Measurements from ENCODE around the gene TCEA2.

The TCEA2 gene

GRCh38 chr20:64062276-64062595 lies 762 bp upstream of the TCEA2 start:
- TF ChIP-seq, protein P1, sequence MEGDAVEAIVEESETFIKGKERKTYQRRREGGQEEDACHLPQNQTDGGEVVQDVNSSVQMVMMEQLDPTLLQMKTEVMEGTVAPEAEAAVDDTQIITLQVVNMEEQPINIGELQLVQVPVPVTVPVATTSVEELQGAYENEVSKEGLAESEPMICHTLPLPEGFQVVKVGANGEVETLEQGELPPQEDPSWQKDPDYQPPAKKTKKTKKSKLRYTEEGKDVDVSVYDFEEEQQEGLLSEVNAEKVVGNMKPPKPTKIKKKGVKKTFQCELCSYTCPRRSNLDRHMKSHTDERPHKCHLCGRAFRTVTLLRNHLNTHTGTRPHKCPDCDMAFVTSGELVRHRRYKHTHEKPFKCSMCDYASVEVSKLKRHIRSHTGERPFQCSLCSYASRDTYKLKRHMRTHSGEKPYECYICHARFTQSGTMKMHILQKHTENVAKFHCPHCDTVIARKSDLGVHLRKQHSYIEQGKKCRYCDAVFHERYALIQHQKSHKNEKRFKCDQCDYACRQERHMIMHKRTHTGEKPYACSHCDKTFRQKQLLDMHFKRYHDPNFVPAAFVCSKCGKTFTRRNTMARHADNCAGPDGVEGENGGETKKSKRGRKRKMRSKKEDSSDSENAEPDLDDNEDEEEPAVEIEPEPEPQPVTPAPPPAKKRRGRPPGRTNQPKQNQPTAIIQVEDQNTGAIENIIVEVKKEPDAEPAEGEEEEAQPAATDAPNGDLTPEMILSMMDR (IDR thresholded peaks at IDR 0.05; ENCODE audit: low read depth, low read length) = no peak
- DNase-seq (ENCODE audit: low read depth in 2 of 2) = no peak
- peak overlapping the region; percentile 53 to 60 for H3K4me3 ChIP-seq (replicated peaks in 1 of 2; ENCODE audit: low read depth in 2 of 2, low read length in 2 of 2)

GRCh38 chr20:64063389-64064144 lies 569 bp downstream of the TCEA2 start:
- H3K4me3 ChIP-seq (replicated peaks in 1 of 2; ENCODE audit: low read depth in 2 of 2, low read length in 2 of 2) = peak overlapping the region; percentile 84 to 96
- TF ChIP-seq, protein P1 (IDR thresholded peaks at IDR 0.05; ENCODE audit: low read depth, low read length) = no peak
- DNase-seq (ENCODE audit: low read depth in 2 of 2) = no peak

DNA sequence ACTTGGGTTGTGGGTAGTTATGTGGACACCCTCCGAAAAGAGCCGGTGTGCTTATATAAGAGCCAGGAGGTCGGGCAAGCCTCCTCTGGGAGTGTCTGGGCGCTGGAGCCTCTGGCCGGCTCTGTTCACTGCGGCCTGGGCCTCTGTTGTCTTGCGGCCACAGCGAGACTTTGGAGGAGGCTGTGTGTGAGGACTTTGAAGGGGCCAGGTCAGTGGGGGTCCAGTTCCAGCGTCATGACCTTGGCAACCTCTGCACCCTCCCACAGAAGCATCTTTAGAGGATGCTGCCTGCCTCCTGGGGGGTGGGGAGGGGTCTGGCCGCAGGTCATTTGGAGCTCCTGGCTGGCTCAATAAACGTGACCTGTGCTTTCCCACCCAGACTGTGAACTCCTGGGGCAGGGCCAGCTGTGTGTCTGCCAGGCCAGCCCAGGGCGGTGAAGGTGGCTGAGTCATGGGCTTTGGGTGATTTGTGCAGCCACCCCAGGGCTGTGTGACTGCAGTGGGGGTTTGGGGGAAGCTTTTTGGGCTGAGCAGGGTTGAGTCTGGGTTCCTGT lies 1.2 kb downstream of the TCEA2 start:
- peak overlapping the region; percentile 84 to 96 for H3K4me3 ChIP-seq (replicated peaks in 1 of 2; ENCODE audit: low read depth in 2 of 2, low read length in 2 of 2)
- DNase-seq (ENCODE audit: low read depth in 2 of 2) = peak in 1 of 2 donors; percentile 64
- TF ChIP-seq, protein P1 (IDR thresholded peaks at IDR 0.05; ENCODE audit: low read depth, low read length) = no peak

- TF ChIP-seq, protein P1 (IDR thresholded peaks at IDR 0.05; ENCODE audit: low read depth, low read length) = no peak
- DNase-seq (ENCODE audit: low read depth in 2 of 2) = no peak
- H3K4me3 ChIP-seq (replicated peaks in 1 of 2; ENCODE audit: low read depth in 2 of 2, low read length in 2 of 2) = no peak overlapping the region
These were observed 2.3 kb downstream of the TCEA2 start for GRCh38 chr20:64065062-64065973.

- TF ChIP-seq, protein P1 (IDR thresholded peaks at IDR 0.05; ENCODE audit: low read depth, low read length) = no peak
- H3K4me3 ChIP-seq (replicated peaks in 1 of 2; ENCODE audit: low read depth in 2 of 2, low read length in 2 of 2) = no peak overlapping the region
- peak; percentile 70 to 80 for DNase-seq (ENCODE audit: low read depth in 2 of 2)
These were observed 3.0 kb downstream of the TCEA2 start for GRCh38 chr20:64065974-64066343.

DNA sequence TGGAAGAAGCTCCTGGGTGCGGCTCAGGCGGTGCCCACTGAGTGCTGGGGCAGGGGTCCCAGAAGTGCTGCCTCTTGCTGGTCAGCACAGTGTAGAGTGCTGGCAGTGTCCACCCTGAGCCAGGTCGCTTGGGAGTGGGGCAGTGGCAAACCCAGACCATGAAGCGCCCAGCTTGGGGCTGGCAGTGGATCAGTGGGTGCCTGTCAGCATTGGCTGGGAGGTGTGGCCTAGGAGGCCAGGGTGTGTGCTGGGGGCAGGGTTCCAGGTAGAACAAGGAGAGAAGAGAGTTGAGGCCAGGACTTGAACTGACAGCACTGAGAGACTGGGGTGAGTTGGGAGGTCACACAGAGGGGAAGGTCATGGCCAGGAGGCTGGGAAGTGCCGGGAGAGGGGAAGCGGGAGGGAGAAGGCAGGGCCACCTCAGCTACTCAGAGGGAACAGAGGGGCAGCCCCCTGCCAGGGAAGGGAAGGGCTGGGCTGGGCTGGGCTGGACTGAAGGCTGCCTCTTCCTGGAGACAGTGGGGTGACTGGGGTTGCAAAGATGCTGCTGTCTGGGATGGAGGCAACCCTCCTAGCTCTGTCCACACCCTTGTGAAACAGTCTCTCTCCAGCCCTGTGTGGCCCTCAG lies 4.1 kb downstream of the TCEA2 start:
- TF ChIP-seq, protein P1 (IDR thresholded peaks at IDR 0.05; ENCODE audit: low read depth, low read length) = no peak
- H3K4me3 ChIP-seq (replicated peaks in 1 of 2; ENCODE audit: low read depth in 2 of 2, low read length in 2 of 2) = no peak overlapping the region
- no peak for DNase-seq (ENCODE audit: low read depth in 2 of 2)

All from cardiac fibroblast (primary cell).